K562 treated with DMSO at 1 percent for 48 hours (cell line): ENCODE measurements around the gene ECSIT. TPM values are rescaled to one million over a fixed set of nuclear protein-coding genes. Genes with fewer than 3 reads are reported as not detected.

ENCODE experiments used
- total RNA-seq: library from RNA; unstranded; fragments of 300-600 nt; gene quantifications from 2 replicates; pipeline ENCODE4 v1.2.3, GENCODE V29; 2022; ENCODE audit warnings: low replicate concordance; ENCODE audit errors: extremely low read depth

ECSIT gene
- total RNA-seq = not detected in 2 replicates

GRCh38 chr19:11528551-11529341, at the start of gene ECSIT:
TSS of gene ECSIT (minus strand) at chr19:11529134. CDS start at chr19:11519170, 9,964 bp downstream.

GRCh38 chr19:11577451-11578257, 48.7 kb upstream of the ECSIT start, which contains the start of gene ACP5:
TSS of gene ACP5 (minus strand) at chr19:11577645. CDS start at chr19:11577317, 328 bp downstream.

DNA sequence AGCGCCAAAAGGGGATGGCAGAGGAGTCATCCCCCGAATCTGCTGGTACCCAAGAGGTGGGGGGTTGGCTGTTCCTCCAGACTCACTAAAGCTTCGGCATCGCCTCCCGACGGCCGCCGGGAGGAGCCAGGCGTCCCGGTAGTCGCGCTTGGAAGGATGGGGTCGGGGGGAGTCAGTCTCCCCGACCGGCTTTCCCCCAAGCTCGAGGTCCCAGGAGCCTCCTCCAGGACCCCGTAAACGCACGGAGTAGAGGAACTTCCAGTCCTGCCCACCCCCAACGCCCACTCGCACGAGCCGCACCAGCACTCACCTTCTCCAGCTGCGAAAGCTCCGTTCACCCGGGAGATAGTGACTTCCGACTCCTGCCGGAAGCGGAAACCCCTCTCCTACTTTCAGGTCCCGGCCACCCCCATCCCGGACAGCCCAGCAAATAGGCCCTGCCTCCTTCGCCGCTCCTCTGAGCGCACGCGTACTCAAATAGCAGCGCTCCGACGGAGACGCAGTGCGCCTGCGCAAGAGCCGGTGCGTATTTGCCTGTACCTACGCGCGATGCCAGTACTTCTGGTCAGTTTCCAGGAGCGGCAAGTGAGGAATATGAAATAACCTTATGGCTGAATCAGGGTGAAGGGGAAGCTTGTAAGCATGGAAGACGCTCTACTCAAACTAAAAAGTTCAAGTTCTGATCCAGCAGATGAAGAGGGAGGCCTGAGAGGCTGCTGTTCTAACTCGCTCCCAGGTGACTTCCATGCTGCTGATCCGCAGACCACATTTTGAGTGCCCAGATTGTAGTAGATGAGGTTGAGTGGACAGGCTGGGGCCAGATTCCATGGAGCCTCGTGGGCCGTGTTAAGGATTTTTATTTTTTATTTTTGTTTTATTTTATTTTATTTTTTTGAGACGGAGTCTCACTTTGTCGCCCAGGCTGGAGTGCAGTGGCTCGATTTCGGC, 30.2 kb upstream of the ECSIT start, which contains the start of gene ELOF1:
Gene ELOF1 (minus strand): TSS at position 350 of the 948 bp plus-strand sequence. CDS start 4,883 bp downstream, outside the sequence.

DNA sequence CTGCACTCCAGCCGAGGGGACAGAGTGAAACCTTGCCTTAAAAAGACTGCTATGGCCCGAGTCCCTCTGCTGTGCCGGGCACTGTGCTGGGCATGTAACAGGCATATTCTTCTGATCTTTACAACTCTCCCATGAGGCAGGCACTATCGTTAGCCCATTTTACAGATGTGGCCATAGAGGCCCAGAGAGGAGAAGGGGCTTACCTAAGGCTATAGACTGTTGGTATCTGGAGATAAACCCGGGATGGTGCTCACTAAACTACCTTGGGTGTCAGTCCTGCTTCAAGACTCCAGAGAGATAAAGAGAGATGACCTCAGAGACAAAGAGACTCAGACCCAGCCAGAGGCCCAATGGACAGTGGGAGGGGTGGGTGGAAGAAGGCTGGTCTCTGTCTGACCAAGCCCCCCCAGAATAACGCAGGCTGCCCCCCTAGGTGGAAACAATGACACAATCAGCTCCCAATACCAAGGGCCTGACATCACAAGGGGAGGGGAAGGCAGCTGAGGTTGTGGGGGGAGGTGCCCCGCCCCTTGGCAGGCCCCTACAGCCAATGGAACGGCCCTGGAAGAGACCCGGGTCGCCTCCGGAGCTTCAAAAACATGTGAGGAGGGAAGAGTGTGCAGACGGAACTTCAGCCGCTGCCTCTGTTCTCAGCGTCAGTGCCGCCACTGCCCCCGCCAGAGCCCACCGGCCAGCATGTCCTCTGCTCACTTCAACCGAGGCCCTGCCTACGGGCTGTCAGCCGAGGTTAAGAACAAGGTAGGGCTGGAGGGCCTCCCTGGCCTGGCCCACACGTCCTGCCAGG, 9.5 kb upstream of the ECSIT start, which contains the start of gene CNN1:
Gene CNN1 (plus strand): TSS at position 620 of the 805 bp plus-strand sequence. CDS start 77 bp downstream, at position 697.

DNA sequence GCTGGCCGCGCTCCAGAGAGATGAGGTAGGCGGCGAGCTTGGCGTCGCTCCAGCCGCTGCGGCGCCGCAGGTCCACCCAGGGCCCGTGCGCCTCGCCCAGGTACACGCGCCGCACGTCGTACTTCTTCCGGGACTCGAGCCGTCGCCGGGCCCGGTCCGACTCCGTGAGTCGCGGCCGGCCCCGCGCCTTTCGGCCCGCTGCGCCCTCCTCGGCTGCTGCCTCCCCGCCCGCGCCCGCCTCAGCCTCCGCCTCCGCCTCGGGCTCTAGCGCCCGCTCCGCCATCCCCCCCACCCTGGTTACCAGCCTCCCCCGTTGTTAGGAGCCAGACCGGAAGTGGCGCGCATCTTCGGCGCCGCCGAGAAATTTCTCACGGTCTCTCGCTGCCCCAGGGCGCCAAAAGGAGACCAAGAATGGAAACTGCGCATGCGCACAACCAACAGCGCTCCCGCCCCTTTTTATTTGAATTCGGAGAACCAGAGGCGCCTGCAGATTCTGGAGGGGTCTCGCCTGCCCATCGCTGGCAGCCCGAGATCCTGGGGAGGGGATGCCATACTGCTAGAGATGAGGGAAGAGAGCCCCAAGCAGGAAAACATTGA, 23.3 kb downstream of the ECSIT start, which contains the start of gene ZNF653:
Gene ZNF653 (minus strand): TSS at position 336 of the 597 bp plus-strand sequence. CDS start 53 bp downstream, at position 283.

GRCh38 chr19:11480715-11481533, 48.0 kb downstream of the ECSIT start, which contains the start of gene ELAVL3:
TSS of gene ELAVL3 (minus strand) at chr19:11481046. CDS start at chr19:11480608, 438 bp downstream.

Other genes starting within 250 kb of the ECSIT start
- gene TSPAN16, start 233.0 kb downstream of the ECSIT start, total RNA-seq = not detected in 2 replicates
- not detected in 2 replicates for gene RAB3D, start 189.5 kb downstream of the ECSIT start, total RNA-seq
- gene TMEM205, start 182.9 kb downstream of the ECSIT start, total RNA-seq = not detected in 2 replicates
- not detected in 2 replicates for gene CCDC159, start 182.6 kb downstream of the ECSIT start, total RNA-seq
- not detected in 2 replicates for gene PLPPR2, start 173.7 kb downstream of the ECSIT start, total RNA-seq
- gene SWSAP1, start 154.5 kb downstream of the ECSIT start, total RNA-seq = not detected in 2 replicates
- not detected in 2 replicates for gene EPOR, start 144.8 kb downstream of the ECSIT start, total RNA-seq
- gene RGL3, start 109.8 kb downstream of the ECSIT start, total RNA-seq = not detected in 2 replicates
- gene ODAD3, start 94.0 kb downstream of the ECSIT start, total RNA-seq = not detected in 2 replicates
- gene PRKCSH, start 93.5 kb downstream of the ECSIT start, total RNA-seq = 230 TPM in 1 of 2 replicates, not detected in the other
- not detected in 2 replicates for gene ELAVL3, start 48.1 kb downstream of the ECSIT start, total RNA-seq
- not detected in 2 replicates for gene ZNF653, start 23.3 kb downstream of the ECSIT start, total RNA-seq
- gene CNN1, start 9.7 kb upstream of the ECSIT start, total RNA-seq = not detected in 2 replicates
- not detected in 2 replicates for gene ELOF1, start 30.1 kb upstream of the ECSIT start, total RNA-seq
- gene ACP5, start 48.5 kb upstream of the ECSIT start, total RNA-seq = not detected in 2 replicates
- not detected in 2 replicates for gene ZNF627, start 68.3 kb upstream of the ECSIT start, total RNA-seq
- gene ZNF823, start 209.8 kb upstream of the ECSIT start, total RNA-seq = not detected in 2 replicates
- not detected in 2 replicates for gene ZNF441, start 237.9 kb upstream of the ECSIT start, total RNA-seq